ENCODE measurements around the gene PKD2. TPM values are rescaled to one million over a fixed set of nuclear protein-coding genes. Genes with fewer than 3 reads are reported as not detected.

Gene PKD2
- total and polyA plus RNA-seq, 4 donors: 8.5 to 71.2 (median 17.1) TPM

- no peak overlapping the region for H3K27ac ChIP-seq (ENCODE audit: low read depth in 1 of 2, low read length in 1 of 2)
- TF ChIP-seq, protein P1, sequence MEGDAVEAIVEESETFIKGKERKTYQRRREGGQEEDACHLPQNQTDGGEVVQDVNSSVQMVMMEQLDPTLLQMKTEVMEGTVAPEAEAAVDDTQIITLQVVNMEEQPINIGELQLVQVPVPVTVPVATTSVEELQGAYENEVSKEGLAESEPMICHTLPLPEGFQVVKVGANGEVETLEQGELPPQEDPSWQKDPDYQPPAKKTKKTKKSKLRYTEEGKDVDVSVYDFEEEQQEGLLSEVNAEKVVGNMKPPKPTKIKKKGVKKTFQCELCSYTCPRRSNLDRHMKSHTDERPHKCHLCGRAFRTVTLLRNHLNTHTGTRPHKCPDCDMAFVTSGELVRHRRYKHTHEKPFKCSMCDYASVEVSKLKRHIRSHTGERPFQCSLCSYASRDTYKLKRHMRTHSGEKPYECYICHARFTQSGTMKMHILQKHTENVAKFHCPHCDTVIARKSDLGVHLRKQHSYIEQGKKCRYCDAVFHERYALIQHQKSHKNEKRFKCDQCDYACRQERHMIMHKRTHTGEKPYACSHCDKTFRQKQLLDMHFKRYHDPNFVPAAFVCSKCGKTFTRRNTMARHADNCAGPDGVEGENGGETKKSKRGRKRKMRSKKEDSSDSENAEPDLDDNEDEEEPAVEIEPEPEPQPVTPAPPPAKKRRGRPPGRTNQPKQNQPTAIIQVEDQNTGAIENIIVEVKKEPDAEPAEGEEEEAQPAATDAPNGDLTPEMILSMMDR (IDR thresholded peaks at IDR 0.05; ENCODE audit: control extremely low read depth, extremely low read depth): no peak
- H3K9me3 ChIP-seq (ENCODE audit: control insufficient read depth in 4 of 4, insufficient read depth in 3 of 4, low read length in 3 of 4): peaks cover 0 to 5% (median 2%) of the 10 kb centered on the region in 4 donors
- no peaks in the 10 kb centered on the region for H3K27me3 ChIP-seq (ENCODE audit: control insufficient read depth in 3 of 3, insufficient read depth in 3 of 3, low read length in 2 of 3)
- 89 to 90% methylated on average over 6 of the region's 6 CpGs for WGBS, 2 donors
- ATAC-seq (ENCODE audit: insufficient read depth, low FRiP score) (no peak), DNase-seq (no peak)
- peaks cover 16 to 43% (median 31%) of the 10 kb centered on the region in 4 donors for H3K36me3 ChIP-seq (ENCODE audit: control insufficient read depth in 4 of 4, insufficient read depth in 4 of 4, low read length in 4 of 4)
- no peak overlapping the region for H3K9ac ChIP-seq (ENCODE audit: insufficient read depth in 1 of 2, low read length in 2 of 2)
- no peak overlapping the region for H3K4me3 ChIP-seq
- peaks cover 0 to 3% (median 0%) of the 10 kb centered on the region in 5 donors for H3K4me1 ChIP-seq (ENCODE audit: control insufficient read depth in 5 of 5, insufficient read depth in 5 of 5, low read length in 5 of 5)
Measured at GRCh38 chr4:88064410-88064809, 57.0 kb downstream of the PKD2 start.

DNA sequence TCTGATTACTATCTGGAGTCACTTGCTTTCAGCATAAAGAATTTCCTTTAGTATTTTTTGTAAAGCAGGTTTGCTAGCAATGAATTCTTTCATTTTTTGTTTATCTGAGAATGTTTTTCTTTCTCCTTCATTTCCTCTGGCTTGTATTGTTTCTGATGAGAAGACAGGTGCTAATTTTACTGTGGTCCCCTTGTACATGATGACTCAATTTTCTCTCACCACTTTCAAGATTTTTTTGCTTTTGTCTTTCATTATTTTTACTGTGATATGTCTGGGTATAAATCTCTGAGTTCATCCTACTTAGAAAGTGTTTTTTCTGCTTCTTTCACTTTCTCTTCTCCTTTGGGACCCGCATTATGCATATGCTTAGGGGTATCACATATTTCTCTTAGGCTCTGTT lies 62.6 kb downstream of the PKD2 start:
- TF ChIP-seq, protein P1 (IDR thresholded peaks at IDR 0.05; ENCODE audit: control extremely low read depth, extremely low read depth): no peak
- ATAC-seq (ENCODE audit: insufficient read depth, low FRiP score) (no peak), DNase-seq (no peak)
- H3K27ac ChIP-seq (ENCODE audit: low read depth in 1 of 2, low read length in 1 of 2): no peak overlapping the region
- peaks cover 1 to 9% (median 3%) of the 10 kb centered on the region in 4 donors for H3K9me3 ChIP-seq (ENCODE audit: control insufficient read depth in 4 of 4, insufficient read depth in 3 of 4, low read length in 3 of 4)
- H3K36me3 ChIP-seq (ENCODE audit: control insufficient read depth in 4 of 4, insufficient read depth in 4 of 4, low read length in 4 of 4): peaks cover 23 to 59% (median 47%) of the 10 kb centered on the region in 4 donors
- H3K27me3 ChIP-seq (ENCODE audit: control insufficient read depth in 3 of 3, insufficient read depth in 3 of 3, low read length in 2 of 3): no peaks in the 10 kb centered on the region
- no peaks in the 10 kb centered on the region for H3K4me1 ChIP-seq (ENCODE audit: control insufficient read depth in 5 of 5, insufficient read depth in 5 of 5, low read length in 5 of 5)
- H3K9ac ChIP-seq (ENCODE audit: insufficient read depth in 1 of 2, low read length in 2 of 2): no peak overlapping the region
- 87 to 96% methylated on average over 1 of the region's 1 CpG for WGBS, 2 donors
- no peak overlapping the region for H3K4me3 ChIP-seq

GRCh38 chr4:88075336-88075735 lies 67.9 kb downstream of the PKD2 start:
- H3K36me3 ChIP-seq (ENCODE audit: control insufficient read depth in 4 of 4, insufficient read depth in 4 of 4, low read length in 4 of 4): peaks cover 14 to 37% (median 29%) of the 10 kb centered on the region in 4 donors
- ATAC-seq (ENCODE audit: insufficient read depth, low FRiP score) (no peak), DNase-seq (no peak)
- H3K9me3 ChIP-seq (ENCODE audit: control insufficient read depth in 4 of 4, insufficient read depth in 3 of 4, low read length in 3 of 4): peaks cover 0 to 7% (median 2%) of the 10 kb centered on the region in 4 donors
- H3K4me1 ChIP-seq (ENCODE audit: control insufficient read depth in 5 of 5, insufficient read depth in 5 of 5, low read length in 5 of 5): peaks cover 0 to 2% (median 0%) of the 10 kb centered on the region in 5 donors
- WGBS, 2 donors: 94 to 97% methylated on average over 9 of the region's 9 CpGs
- no peak overlapping the region for H3K4me3 ChIP-seq
- TF ChIP-seq, protein P1 (IDR thresholded peaks at IDR 0.05; ENCODE audit: control extremely low read depth, extremely low read depth): no peak
- H3K9ac ChIP-seq (ENCODE audit: insufficient read depth in 1 of 2, low read length in 2 of 2): no peak overlapping the region
- H3K27me3 ChIP-seq (ENCODE audit: control insufficient read depth in 3 of 3, insufficient read depth in 3 of 3, low read length in 2 of 3): no peaks in the 10 kb centered on the region
- H3K27ac ChIP-seq (ENCODE audit: low read depth in 1 of 2, low read length in 1 of 2): no peak overlapping the region

Measured in lung (tissue), 12 donors.